HG03439 (cell line): ENCODE results near the gene PNO1.
"Not testable (repeated sequence)": the region's sequence is repeated elsewhere in the genome, so short reads cannot be mapped to it uniquely, and the experiment has no call there.

Experiments used
- ATAC-seq: cut with Tn5 transposase; IDR thresholded peaks from one replicate; pipeline ENCODE4 v1.9.1; 2021; ENCODE audit warnings: mild to moderate bottlenecking, moderate library complexity; ENCODE audit not compliant: unreplicated experiment

PNO1 gene

GRCh38 chr2:68156419-68156818 is 1.3 kb upstream of the PNO1 start:
- ATAC-seq = no peak

- ATAC-seq = peak; percentile 37
These were observed 686 bp upstream of the PNO1 start for GRCh38 chr2:68157002-68157401.

GRCh38 chr2:68158134-68158447 is 403 bp downstream of the PNO1 start:
- no peak for ATAC-seq

GRCh38 chr2:68163641-68164040 is 6.0 kb downstream of the PNO1 start:
- ATAC-seq = no peak

- ATAC-seq = no peak
These were observed 9.5 kb downstream of the PNO1 start for GRCh38 chr2:68167186-68167585.

GRCh38 chr2:68169308-68169707 is 11.6 kb downstream of the PNO1 start:
- no peak for ATAC-seq

- ATAC-seq = no peak
These were observed 13.5 kb downstream of the PNO1 start for GRCh38 chr2:68171146-68171545.

GRCh38 chr2:68171684-68172083 is 14.0 kb downstream of the PNO1 start:
- ATAC-seq = no peak

GRCh38 chr2:68172521-68172920 is 14.8 kb downstream of the PNO1 start:
- no peak for ATAC-seq

GRCh38 chr2:68172990-68173700 is 15.5 kb downstream of the PNO1 start:
- ATAC-seq = no peak

GRCh38 chr2:68175210-68175609 is 17.5 kb downstream of the PNO1 start:
- not testable (repeated sequence) for ATAC-seq

GRCh38 chr2:68176657-68177056 is 19.0 kb downstream of the PNO1 start:
- ATAC-seq = no peak

GRCh38 chr2:68177541-68177940 is 19.9 kb downstream of the PNO1 start:
- no peak for ATAC-seq

GRCh38 chr2:68178432-68178831 is 20.7 kb downstream of the PNO1 start:
- no peak for ATAC-seq

GRCh38 chr2:68178954-68179627 is 21.4 kb downstream of the PNO1 start:
- no peak for ATAC-seq

- ATAC-seq = no peak
These were observed 25.2 kb downstream of the PNO1 start for GRCh38 chr2:68182902-68183301.

GRCh38 chr2:68185541-68186164 is 28.0 kb downstream of the PNO1 start:
- ATAC-seq = no peak

- no peak for ATAC-seq
These were observed 29.6 kb downstream of the PNO1 start for GRCh38 chr2:68187329-68187728.

GRCh38 chr2:68188831-68189230 is 31.1 kb downstream of the PNO1 start:
- no peak for ATAC-seq

GRCh38 chr2:68189991-68190784 is 32.5 kb downstream of the PNO1 start:
- ATAC-seq = no peak

GRCh38 chr2:68190991-68191731 is 33.5 kb downstream of the PNO1 start:
- no peak for ATAC-seq
